Measurements from ENCODE around the gene PRKN.

PRKN gene

DNA sequence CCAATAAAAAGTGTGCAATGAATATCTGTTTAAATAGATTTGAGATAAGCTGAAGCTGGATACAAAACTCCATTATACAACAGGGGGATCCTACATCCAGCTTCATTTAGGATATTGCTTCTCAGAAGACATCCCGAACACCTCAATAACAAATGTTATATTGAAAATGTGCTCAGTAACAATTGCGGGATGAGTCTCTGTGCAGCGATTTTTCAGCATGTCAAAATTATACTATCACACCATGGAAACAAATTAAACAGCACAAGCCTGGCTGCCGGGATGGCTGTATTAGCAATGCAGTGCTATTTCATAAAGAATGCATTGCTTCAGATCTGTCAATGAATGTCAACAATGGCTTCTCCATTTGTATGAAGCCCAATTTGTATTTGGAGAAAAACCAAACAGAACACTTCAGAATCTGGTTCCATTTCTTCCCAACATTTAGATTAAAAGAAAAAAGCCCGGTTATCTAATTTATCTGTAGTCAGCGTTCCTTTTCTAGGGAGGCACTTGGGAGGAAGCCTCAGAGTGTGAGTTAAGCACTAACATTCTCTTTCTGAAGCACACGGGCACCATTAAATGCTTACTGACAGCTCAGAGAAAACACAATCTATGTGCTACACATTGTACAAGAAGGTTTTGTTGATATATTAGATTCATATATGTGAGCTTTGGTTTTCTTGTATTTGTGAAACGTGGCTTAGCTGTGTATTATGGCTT, 1142.8 kb downstream of the PRKN start:
- intact Hi-C loops (cut with DNase I; ENCODE audit: low total_unique reads), result no loop called here
- H3K27ac ChIP-seq, result no peak overlapping the region
- TF ChIP-seq, protein P1, sequence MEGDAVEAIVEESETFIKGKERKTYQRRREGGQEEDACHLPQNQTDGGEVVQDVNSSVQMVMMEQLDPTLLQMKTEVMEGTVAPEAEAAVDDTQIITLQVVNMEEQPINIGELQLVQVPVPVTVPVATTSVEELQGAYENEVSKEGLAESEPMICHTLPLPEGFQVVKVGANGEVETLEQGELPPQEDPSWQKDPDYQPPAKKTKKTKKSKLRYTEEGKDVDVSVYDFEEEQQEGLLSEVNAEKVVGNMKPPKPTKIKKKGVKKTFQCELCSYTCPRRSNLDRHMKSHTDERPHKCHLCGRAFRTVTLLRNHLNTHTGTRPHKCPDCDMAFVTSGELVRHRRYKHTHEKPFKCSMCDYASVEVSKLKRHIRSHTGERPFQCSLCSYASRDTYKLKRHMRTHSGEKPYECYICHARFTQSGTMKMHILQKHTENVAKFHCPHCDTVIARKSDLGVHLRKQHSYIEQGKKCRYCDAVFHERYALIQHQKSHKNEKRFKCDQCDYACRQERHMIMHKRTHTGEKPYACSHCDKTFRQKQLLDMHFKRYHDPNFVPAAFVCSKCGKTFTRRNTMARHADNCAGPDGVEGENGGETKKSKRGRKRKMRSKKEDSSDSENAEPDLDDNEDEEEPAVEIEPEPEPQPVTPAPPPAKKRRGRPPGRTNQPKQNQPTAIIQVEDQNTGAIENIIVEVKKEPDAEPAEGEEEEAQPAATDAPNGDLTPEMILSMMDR (IDR thresholded peaks at IDR 0.05), result no peak
- no peak for DNase-seq
- H3K27me3 ChIP-seq, result no peaks in the 10 kb centered on the region
- H3K4me3 ChIP-seq, result no peak overlapping the region
- no peaks in the 10 kb centered on the region for H3K36me3 ChIP-seq
- no peaks in the 10 kb centered on the region for H3K9me3 ChIP-seq
- H3K4me1 ChIP-seq, result no peaks in the 10 kb centered on the region

DNA sequence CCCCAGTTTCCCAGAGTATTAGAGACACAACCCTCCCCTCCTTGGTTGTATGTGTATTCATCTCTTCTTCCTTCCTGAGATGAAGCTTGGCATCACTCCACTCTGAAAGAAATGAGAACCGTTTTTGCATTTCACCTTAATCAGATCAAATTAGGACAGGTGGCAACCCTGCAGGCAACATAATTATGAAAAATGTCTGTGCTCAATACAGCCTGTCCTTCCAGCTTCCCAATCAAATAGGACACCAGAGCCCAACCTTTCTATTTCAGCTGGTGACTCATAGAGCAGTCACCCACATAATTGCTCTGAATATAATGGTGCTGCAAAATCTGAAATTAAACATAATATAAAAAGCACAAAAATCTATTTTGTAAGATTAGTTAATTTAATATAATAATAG, 1143.5 kb downstream of the PRKN start:
- Histone ChIP-seq H3K27me3 (no peaks in the 10 kb centered on the region), H3K4me1 (no peaks in the 10 kb centered on the region), H3K9me3 (no peaks in the 10 kb centered on the region), H3K4me3 (no peak overlapping the region), H3K27ac (no peak overlapping the region), H3K36me3 (no peaks in the 10 kb centered on the region)
- DNase-seq, result no peak
- TF ChIP-seq, protein P1 (IDR thresholded peaks at IDR 0.05), result no peak
- intact Hi-C loops (cut with DNase I; ENCODE audit: low total_unique reads), result no loop called here

DNA sequence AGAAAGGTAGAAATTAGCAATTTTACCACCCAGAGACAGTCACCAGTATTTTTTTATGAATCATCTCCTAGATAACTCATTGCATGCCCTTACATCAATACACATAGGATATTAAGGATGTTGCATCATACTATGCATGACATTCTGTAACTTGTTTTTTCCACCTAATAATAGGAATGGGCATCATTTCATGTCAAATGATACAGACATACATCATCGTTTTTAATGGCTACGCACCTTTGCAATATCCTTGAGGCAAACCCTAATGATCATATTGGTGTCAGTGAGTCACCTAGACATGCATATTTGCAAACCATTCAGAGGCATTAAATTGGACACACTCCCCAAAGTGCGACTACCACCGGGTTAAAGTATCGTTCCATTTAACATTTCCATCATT, 1144.0 kb downstream of the PRKN start:
- no peaks in the 10 kb centered on the region for H3K36me3 ChIP-seq
- no peak for DNase-seq
- intact Hi-C loops (cut with DNase I; ENCODE audit: low total_unique reads), result no loop called here
- H3K27me3 ChIP-seq, result no peaks in the 10 kb centered on the region
- no peaks in the 10 kb centered on the region for H3K9me3 ChIP-seq
- no peaks in the 10 kb centered on the region for H3K4me1 ChIP-seq
- no peak overlapping the region for H3K27ac ChIP-seq
- H3K4me3 ChIP-seq, result no peak overlapping the region
- TF ChIP-seq, protein P1 (IDR thresholded peaks at IDR 0.05), result no peak

DNA sequence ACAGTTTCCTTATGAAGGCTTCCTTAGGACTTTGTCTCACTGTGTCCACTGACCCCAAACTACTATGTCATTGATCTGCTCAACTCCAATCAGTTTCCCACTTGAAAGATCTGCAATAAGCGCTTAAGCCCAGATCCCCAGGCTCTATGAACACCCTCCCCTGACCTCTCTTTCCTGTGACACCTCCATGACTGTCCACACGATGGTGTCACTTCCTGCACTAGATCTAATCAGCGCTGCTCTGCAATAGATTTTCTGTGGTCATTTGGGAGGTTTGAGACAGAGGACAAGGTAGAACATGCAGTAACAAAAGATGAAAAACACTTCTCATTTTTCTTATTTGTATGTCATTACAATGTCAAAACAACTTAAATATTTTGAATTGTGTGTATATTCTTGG, 1149.1 kb downstream of the PRKN start:
- TF ChIP-seq, protein P1 (IDR thresholded peaks at IDR 0.05), result no peak
- Histone ChIP-seq H3K27ac (no peak overlapping the region), H3K27me3 (no peaks in the 10 kb centered on the region), H3K4me1 (no peaks in the 10 kb centered on the region), H3K36me3 (no peaks in the 10 kb centered on the region), H3K4me3 (no peak overlapping the region), H3K9me3 (no peaks in the 10 kb centered on the region)
- intact Hi-C loops (cut with DNase I; ENCODE audit: low total_unique reads), result no loop called here
- DNase-seq, result no peak

DNA sequence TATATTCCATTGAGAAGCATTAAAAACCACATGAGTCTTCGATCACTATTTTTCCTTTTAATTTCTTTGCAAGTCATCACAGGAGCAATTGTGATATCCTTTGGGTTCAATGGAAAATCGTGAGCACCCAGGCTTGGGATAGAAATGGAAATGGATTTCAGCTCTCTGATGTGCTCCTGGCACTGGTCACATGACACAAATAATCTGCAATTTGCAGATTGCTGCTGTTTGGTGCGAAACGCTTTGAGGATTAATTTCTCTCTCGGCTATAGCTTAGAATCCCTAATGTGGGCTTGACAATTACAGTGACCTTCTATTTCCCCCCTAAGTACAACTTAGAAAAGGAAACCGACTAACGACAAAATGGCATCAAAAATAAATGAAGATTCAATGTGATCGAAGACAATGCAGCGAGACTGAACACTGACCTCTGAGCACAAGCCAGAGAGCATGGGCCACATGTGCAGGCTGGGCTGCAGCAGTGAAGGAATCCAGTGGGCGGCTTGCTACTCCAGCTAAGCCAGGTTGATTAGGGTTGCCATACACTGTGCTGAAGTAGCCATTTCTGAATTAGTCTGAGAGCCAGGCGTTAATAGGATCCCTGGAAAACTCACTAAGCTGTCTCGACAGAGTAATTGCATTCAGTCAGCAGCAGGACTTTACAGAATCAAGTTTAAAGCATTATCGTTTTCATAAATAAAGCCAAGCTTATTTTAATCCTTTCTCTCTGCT, 1151.9 kb downstream of the PRKN start:
- no peak for DNase-seq
- intact Hi-C loops (cut with DNase I; ENCODE audit: low total_unique reads), result no loop called here
- Histone ChIP-seq H3K36me3 (no peaks in the 10 kb centered on the region), H3K9me3 (no peaks in the 10 kb centered on the region), H3K4me3 (no peak overlapping the region), H3K27ac (no peak overlapping the region), H3K27me3 (no peaks in the 10 kb centered on the region), H3K4me1 (no peaks in the 10 kb centered on the region)
- TF ChIP-seq, protein P1 (IDR thresholded peaks at IDR 0.05), result no peak

Data from tibial artery (tissue), 4 donors.